ENCODE data around the gene SLC28A2.
"Not testable (repeated sequence)": the region's sequence is repeated elsewhere in the genome, so short reads cannot be mapped to it uniquely, and the experiment has no call there.

Gene SLC28A2

DNA sequence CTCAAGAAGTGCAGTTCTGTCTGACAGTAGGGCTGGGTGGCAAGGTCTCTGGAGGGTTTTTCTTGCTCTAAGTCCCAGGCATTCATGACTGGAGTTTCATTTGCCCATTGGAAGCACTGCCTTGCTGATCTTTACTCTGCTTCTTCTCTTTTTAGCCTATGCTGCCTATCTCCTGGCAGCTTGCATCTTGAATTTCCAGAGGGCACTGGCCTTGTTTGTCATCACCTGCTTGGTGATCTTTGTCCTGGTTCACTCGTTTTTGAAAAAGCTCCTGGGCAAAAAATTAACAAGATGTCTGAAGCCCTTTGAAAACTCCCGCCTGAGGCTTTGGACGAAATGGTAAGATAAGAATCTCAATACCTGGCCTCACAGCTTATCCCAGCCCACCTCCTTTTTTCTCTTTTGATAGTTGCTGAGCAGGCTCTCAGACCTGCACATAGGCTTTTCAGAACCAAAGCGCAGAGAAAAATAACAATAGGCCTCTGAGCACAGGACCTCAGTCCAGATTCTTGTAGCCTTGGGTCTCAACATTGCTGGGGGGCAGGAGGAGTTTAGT, 10.9 kb downstream of the SLC28A2 start:
- DNase-seq (ENCODE audit: low read depth in 2 of 2), result no peak

DNA sequence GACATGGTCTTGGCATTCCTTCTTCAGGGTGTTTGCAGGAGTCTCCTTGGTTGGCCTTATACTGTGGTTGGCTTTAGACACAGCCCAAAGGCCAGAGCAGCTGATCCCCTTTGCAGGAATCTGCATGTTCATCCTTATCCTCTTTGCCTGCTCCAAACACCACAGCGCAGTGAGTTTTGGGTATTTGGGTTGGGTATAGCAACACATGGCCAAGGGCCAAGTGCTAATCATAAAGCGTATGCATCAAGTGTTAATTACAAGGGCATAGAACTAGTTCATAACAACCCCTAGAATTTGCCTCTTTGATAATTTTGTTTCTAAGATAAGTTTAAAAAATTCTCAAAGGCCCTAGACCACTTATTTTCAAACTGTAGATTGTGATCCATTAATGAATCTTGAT, 11.8 kb downstream of the SLC28A2 start:
- DNase-seq (ENCODE audit: low read depth in 2 of 2), result no peak

- no peak for DNase-seq (ENCODE audit: low read depth in 2 of 2)
These were observed 13.5 kb downstream of the SLC28A2 start for GRCh38 chr15:45265506-45265905.

DNA sequence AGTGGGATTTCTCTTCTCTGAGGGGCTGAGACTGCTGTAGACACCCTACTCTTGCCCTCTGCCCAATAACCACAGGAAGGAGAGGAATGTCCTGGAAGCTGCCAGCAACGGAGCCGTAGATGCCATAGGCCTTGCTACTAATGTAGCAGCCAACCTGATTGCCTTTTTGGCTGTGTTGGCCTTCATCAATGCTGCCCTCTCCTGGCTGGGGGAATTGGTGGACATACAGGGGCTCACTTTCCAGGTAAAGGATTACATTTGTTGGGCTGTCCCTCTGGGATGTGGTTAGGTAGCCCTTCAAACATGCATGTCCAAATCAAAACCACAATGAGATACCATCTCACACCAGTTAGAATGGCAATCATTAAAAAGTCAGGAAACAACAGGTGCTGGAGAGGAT, 16.1 kb downstream of the SLC28A2 start:
- DNase-seq (ENCODE audit: low read depth in 2 of 2), result no peak

DNA sequence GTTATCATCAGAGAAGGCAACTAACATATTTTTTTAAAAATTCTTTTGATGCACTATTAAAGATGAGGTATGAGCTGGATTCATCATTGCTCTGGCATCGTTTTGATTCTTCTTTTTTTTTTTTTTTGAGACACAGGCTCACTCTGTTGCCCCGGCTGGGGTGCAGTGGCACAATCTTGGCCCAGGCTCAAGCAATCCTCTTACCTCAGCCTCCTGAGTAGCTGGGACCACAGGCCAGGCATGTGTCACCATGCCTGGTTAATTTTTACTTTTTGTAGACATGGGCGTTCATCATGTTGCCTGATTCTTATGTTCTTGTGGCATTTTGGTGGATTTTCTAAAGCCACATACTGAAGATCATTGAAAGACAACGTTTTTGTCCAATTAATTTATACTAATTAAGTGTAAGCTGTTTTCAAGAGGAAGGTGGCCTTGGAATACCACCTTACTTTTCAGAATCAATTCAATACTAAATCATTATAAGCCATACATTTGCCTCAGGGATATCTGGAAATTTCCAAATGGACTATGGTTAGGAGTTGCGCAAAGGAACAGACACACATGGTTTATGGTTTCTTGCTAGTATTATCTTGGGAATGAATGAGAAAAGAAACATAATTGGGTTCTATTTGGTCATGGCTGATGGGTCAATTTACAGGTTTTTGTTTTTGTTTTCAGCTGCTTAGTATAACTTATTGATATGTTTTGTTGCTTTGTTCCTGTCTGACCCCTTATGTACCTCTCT, 22.8 kb downstream of the SLC28A2 start:
- no peak for DNase-seq (ENCODE audit: low read depth in 2 of 2)

DNA sequence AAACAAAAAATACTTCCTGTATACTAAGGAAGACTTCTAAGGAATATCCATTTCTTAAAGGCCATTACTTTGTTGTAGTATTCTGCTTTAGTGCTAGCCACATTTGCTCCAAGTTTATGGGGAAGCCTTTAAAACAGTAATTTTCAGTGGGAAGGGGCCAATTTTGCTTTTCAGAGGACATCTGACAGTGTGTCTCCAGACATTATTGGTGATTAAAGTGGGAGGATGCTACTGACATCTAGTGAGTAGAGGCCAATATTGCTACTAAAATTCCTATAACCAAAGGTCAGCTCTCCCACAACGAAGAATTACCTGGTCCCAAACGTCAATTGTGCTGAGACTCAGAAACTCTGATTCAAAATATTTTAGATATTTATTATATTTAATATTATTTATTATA, 24.8 kb downstream of the SLC28A2 start:
- DNase-seq (ENCODE audit: low read depth in 2 of 2), result no peak

GRCh38 chr15:45279024-45279698, 27.1 kb downstream of the SLC28A2 start:
- DNase-seq (ENCODE audit: low read depth in 2 of 2), result peak; percentile 93 to 95

DNA sequence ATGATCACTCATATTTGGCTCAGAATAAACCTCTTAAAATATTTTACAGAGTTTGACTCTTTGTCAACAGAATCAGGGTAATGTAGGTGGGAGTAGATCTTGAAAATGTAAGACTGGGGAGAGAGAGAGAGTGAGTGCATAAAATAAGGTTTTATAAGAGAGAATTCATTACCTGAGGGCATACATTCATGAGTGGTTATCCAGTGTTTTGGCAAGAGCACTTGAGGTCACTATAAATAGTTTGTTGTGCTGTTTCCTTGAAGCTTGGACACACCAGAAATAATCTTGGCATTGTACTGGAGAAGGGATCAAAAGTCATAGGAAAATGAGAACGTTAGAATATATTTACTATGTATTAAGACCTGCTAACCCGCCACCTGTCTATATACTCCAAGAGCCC, 33.4 kb downstream of the SLC28A2 start:
- no peak for DNase-seq (ENCODE audit: low read depth in 2 of 2)

GRCh38 chr15:45287390-45287956, 35.4 kb downstream of the SLC28A2 start:
- no peak for DNase-seq (ENCODE audit: low read depth in 2 of 2)

- DNase-seq (ENCODE audit: low read depth in 2 of 2), result no peak
These were observed 36.9 kb downstream of the SLC28A2 start for GRCh38 chr15:45288947-45289346.

GRCh38 chr15:45291822-45292582, 40.0 kb downstream of the SLC28A2 start:
- DNase-seq (ENCODE audit: low read depth in 2 of 2), result no peak

- not testable (repeated sequence) for DNase-seq (ENCODE audit: low read depth in 2 of 2)
These were observed 41.3 kb downstream of the SLC28A2 start for GRCh38 chr15:45293326-45293725.

DNA sequence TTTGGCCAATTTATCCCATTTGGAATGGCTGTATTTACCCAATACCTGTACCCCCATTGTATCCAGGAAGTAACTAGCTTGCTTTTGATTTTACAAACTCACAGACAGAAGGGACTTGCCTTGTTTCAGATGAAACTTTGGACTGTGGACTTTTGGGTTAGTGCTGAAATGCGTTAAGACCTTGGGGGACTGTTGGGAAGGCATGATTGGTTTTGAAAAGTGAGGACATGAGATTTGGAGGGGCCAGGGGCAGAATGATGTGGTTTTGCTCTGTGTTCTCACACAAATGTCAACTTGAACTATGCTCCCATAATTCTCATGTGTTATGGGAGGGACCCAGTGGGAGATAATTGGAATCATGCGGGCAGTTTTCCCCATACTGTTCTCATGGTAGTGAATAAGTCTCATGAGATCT, 46.9 kb downstream of the SLC28A2 start:
- not testable (repeated sequence) for DNase-seq (ENCODE audit: low read depth in 2 of 2)

DNA sequence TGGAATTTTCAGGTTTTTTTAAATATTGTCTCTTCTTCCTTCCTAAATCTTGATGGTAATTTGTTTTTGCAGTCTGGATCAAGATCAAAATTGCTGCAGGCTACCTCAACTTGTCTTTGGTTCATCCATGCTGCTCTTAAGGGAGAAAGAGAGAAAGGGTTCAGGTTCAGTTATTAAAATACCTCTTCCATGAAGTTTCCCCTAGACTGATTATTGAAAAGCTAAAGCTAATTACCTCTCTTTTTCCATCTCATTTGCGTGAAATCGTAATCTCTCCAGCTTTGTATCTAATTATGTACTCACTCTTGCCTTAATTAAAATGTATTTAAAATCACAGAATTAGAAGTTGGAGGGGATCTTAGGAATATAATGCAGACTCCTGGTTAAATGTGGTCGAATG, 52.7 kb downstream of the SLC28A2 start:
- DNase-seq (ENCODE audit: low read depth in 2 of 2), result no peak

DNA sequence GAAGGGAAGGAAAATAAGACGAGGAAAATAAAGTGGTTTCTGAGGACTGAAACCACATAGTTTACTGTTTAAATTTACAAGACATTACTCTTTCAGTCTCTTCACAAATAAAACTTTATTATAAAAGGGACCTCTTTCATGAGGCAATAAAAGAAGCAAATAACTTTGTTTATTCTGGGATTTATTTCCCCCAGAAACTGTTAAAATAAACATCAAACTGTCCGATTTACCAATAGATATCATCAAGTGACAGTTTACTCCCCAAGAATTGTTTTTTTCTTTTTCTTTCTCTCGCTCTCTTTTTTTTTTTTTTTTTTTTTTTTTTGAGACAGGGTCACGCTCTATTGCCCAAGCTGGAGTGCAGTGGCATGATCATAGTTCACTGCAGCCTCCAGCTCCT, 54.1 kb downstream of the SLC28A2 start:
- no peak for DNase-seq (ENCODE audit: low read depth in 2 of 2)

- no peak for DNase-seq (ENCODE audit: low read depth in 2 of 2)
These were observed 55.3 kb downstream of the SLC28A2 start for GRCh38 chr15:45307230-45307924.

DNA sequence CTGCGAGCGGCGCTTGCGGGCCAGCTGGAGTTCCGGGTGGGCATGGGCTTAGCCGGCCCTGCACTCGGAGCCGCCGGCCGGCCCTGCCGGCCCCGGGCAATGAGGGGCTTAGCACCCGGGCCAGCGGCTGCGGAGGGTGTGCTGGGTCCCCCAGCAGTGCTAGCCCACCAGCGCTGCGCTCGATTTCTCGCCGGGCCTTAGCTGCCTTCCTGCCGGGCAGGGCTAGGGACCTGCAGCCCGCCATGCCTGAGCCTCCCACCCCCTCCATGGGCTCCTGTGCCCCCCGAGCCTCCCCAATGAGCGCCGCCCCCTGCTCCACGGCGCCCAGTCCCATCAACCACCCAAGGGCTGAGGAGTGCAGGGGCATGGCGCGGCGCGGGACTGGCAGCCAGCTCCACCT, 62.1 kb downstream of the SLC28A2 start:
- DNase-seq (ENCODE audit: low read depth in 2 of 2), result not testable (repeated sequence)

GRCh38 chr15:45314960-45315359, 62.9 kb downstream of the SLC28A2 start:
- no peak for DNase-seq (ENCODE audit: low read depth in 2 of 2)

GRCh38 chr15:45319472-45320214, 67.6 kb downstream of the SLC28A2 start:
- DNase-seq (ENCODE audit: low read depth in 2 of 2), result no peak

GRCh38 chr15:45320581-45321205, 68.7 kb downstream of the SLC28A2 start:
- no peak for DNase-seq (ENCODE audit: low read depth in 2 of 2)

Measured in stimulated activated CD8-positive, alpha-beta memory T cell treated with anti-CD3 and anti-CD28 coated beads, Interleukin-15, amount 100 ng/mL, for 4 hours (primary cell).